ENCODE data around the gene TSPAN15.

DNA sequence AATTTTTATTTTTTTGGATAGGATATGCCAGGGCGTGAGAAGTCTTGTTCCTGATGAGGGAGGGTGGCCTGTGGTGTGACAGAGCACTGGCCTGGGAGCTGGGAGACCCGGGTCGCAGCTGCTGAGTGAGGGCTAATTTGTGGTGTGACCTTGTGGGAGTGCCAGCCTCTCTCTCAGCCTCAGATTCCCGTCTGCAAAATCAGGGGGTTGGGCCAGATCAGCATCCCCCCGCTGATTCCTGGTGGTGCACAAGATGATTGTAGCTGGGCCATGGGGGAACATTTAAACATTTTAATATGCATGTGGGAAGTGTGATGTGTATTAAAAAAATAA is 14.9 kb downstream of the TSPAN15 start:
- TF ChIP-seq, protein P1, sequence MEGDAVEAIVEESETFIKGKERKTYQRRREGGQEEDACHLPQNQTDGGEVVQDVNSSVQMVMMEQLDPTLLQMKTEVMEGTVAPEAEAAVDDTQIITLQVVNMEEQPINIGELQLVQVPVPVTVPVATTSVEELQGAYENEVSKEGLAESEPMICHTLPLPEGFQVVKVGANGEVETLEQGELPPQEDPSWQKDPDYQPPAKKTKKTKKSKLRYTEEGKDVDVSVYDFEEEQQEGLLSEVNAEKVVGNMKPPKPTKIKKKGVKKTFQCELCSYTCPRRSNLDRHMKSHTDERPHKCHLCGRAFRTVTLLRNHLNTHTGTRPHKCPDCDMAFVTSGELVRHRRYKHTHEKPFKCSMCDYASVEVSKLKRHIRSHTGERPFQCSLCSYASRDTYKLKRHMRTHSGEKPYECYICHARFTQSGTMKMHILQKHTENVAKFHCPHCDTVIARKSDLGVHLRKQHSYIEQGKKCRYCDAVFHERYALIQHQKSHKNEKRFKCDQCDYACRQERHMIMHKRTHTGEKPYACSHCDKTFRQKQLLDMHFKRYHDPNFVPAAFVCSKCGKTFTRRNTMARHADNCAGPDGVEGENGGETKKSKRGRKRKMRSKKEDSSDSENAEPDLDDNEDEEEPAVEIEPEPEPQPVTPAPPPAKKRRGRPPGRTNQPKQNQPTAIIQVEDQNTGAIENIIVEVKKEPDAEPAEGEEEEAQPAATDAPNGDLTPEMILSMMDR (IDR thresholded peaks at IDR 0.05) = no peak
- TF ChIP-seq SP1 (CRISPR knock-in tag; conservative IDR thresholded peaks at IDR 0.05) (no peak), JUN (CRISPR knock-in tag; IDR thresholded peaks at IDR 0.05) (no peak), NR2C2 (CRISPR knock-in tag; IDR thresholded peaks at IDR 0.05) (no peak), SMAD4 (CRISPR knock-in tag; IDR thresholded peaks at IDR 0.05) (no peak), IRF2 (CRISPR knock-in tag; IDR thresholded peaks at IDR 0.05; ENCODE audit: borderline replicate concordance, low read depth) (no peak), MXD4 (CRISPR knock-in tag; IDR thresholded peaks at IDR 0.05; ENCODE audit: borderline replicate concordance) (no peak)
- TF ChIP-seq, protein P2, sequence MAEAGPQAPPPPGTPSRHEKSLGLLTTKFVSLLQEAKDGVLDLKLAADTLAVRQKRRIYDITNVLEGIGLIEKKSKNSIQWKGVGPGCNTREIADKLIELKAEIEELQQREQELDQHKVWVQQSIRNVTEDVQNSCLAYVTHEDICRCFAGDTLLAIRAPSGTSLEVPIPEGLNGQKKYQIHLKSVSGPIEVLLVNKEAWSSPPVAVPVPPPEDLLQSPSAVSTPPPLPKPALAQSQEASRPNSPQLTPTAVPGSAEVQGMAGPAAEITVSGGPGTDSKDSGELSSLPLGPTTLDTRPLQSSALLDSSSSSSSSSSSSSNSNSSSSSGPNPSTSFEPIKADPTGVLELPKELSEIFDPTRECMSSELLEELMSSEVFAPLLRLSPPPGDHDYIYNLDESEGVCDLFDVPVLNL (CRISPR knock-in tag; IDR thresholded peaks at IDR 0.05; ENCODE audit: borderline replicate concordance, low read depth) = no peak
- TF ChIP-seq, protein P3, sequence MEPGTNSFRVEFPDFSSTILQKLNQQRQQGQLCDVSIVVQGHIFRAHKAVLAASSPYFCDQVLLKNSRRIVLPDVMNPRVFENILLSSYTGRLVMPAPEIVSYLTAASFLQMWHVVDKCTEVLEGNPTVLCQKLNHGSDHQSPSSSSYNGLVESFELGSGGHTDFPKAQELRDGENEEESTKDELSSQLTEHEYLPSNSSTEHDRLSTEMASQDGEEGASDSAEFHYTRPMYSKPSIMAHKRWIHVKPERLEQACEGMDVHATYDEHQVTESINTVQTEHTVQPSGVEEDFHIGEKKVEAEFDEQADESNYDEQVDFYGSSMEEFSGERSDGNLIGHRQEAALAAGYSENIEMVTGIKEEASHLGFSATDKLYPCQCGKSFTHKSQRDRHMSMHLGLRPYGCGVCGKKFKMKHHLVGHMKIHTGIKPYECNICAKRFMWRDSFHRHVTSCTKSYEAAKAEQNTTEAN (CRISPR knock-in tag; IDR thresholded peaks at IDR 0.05) = no peak
- TF ChIP-seq, protein P4, sequence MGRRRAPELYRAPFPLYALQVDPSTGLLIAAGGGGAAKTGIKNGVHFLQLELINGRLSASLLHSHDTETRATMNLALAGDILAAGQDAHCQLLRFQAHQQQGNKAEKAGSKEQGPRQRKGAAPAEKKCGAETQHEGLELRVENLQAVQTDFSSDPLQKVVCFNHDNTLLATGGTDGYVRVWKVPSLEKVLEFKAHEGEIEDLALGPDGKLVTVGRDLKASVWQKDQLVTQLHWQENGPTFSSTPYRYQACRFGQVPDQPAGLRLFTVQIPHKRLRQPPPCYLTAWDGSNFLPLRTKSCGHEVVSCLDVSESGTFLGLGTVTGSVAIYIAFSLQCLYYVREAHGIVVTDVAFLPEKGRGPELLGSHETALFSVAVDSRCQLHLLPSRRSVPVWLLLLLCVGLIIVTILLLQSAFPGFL (CRISPR knock-in tag; IDR thresholded peaks at IDR 0.05; ENCODE audit: borderline replicate concordance) = no peak
- TF ChIP-seq, protein P5, sequence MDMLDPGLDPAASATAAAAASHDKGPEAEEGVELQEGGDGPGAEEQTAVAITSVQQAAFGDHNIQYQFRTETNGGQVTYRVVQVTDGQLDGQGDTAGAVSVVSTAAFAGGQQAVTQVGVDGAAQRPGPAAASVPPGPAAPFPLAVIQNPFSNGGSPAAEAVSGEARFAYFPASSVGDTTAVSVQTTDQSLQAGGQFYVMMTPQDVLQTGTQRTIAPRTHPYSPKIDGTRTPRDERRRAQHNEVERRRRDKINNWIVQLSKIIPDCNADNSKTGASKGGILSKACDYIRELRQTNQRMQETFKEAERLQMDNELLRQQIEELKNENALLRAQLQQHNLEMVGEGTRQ (CRISPR knock-in tag; IDR thresholded peaks at IDR 0.05) = no peak
- TF ChIP-seq, protein P6, sequence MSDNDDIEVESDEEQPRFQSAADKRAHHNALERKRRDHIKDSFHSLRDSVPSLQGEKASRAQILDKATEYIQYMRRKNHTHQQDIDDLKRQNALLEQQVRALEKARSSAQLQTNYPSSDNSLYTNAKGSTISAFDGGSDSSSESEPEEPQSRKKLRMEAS (CRISPR knock-in tag; IDR thresholded peaks at IDR 0.05) = no peak

Data from WTC11 (cell line).